OCI-LY7 (cell line): ENCODE measurements around the gene UQCRH. TPM values are rescaled to one million over a fixed set of nuclear protein-coding genes. Genes with fewer than 3 reads are reported as not detected.

Experiments
- BruUV-seq: library from RNA; stranded (reverse); fragments of 400-500 nt; replicated peaks from 2 replicates; lab custom pipeline; 2021; lab: Mats Ljungman, UMichigan
- CTCF ChIA-PET: fragments of 300-600 bp; sonication (Branson Sonifier 250); formaldehyde crosslinking; loops from one replicate; lab custom pipeline; 2022; ENCODE audit warnings: antibody characterized with exemption; ENCODE audit not compliant: unreplicated experiment; lab: Charles Lee
- POLR2A ChIA-PET: fragments of 300-600 bp; sonication (Branson Sonifier 250); formaldehyde crosslinking; loops from one replicate; lab custom pipeline; 2022; ENCODE audit warnings: antibody characterized with exemption; lab: Charles Lee
- DNase-seq: peaks from one replicate; pipeline ENCODE4 v3.0.0-alpha.2; 2015; ENCODE audit warnings: low spot score
- H2AFZ ChIP-seq: fragments of 200-600 bp; sonication (generic), shearing (Covaris generic); 2 replicates; pipeline ENCODE4 v1.6.1; 2014; ENCODE audit warnings: mild to moderate bottlenecking, antibody characterized with exemption, low read length, moderate library complexity
- H3K27ac ChIP-seq: fragments of 200-600 bp; sonication (generic); 2 replicates; pipeline ENCODE4 v1.5.1; 2014; ENCODE audit warnings: mixed run types, low read depth, mild to moderate bottlenecking, moderate library complexity, low read length, inconsistent platforms; ENCODE audit not compliant: poor library complexity, severe bottlenecking
- H3K36me3 ChIP-seq: fragments of 200-600 bp; sonication (generic); 2 replicates; pipeline ENCODE4 v1.6.1; 2014; ENCODE audit warnings: mild to moderate bottlenecking, antibody characterized with exemption, low read length, moderate library complexity, mixed read lengths; ENCODE audit not compliant: insufficient read depth
- H3K4me1 ChIP-seq: fragments of 200-600 bp; sonication (generic); 2 replicates; pipeline ENCODE4 v1.5.1; 2014; ENCODE audit warnings: mild to moderate bottlenecking, low read length; ENCODE audit not compliant: insufficient read depth, poor library complexity, severe bottlenecking
- H3K4me2 ChIP-seq: fragments of 200-600 bp; sonication (generic); 2 replicates; pipeline ENCODE4 v1.6.1; 2014; ENCODE audit warnings: mild to moderate bottlenecking, low read length
- H3K4me3 ChIP-seq: fragments of 200-600 bp; sonication (generic); 2 replicates; pipeline ENCODE4 v1.5.1; 2014; ENCODE audit warnings: mild to moderate bottlenecking, low read depth, low read length; ENCODE audit not compliant: poor library complexity, severe bottlenecking
- H3K79me2 ChIP-seq: fragments of 200-600 bp; sonication (generic); 2 replicates; pipeline ENCODE4 v1.6.1; 2016; ENCODE audit warnings: low read depth, mild to moderate bottlenecking, low read length, moderate library complexity, mixed read lengths; ENCODE audit not compliant: insufficient read depth
- H3K9me2 ChIP-seq: fragments of 200-600 bp; sonication (generic); 2 replicates; pipeline ENCODE4 v1.6.1; 2016; ENCODE audit warnings: mild to moderate bottlenecking, low read length, mixed read lengths; ENCODE audit not compliant: insufficient read depth
- H3K9me3 ChIP-seq: fragments of 200-600 bp; sonication (generic); 2 replicates; pipeline ENCODE4 v1.6.1; 2014; ENCODE audit warnings: mild to moderate bottlenecking, mixed run types, low read length, mixed read lengths
- H4K20me1 ChIP-seq: fragments of 200-600 bp; sonication (generic); 2 replicates; pipeline ENCODE4 v1.6.1; 2014; ENCODE audit warnings: mild to moderate bottlenecking, antibody characterized with exemption, low read length, moderate library complexity, mixed read lengths; ENCODE audit not compliant: insufficient read depth
- CTCF ChIP-seq: fragments of 200-600 bp; sonication (generic); conservative IDR thresholded peaks from 2 replicates; pipeline ENCODE4 v1.5.1; 2014; ENCODE audit warnings: mild to moderate bottlenecking, antibody characterized with exemption, low read length, moderate library complexity, mixed read lengths
- EZH2phosphoT487 ChIP-seq: fragments of 200-600 bp; sonication (generic); IDR thresholded peaks from 2 replicates; pipeline ENCODE4 v1.6.1; 2018; ENCODE audit warnings: low read depth, borderline replicate concordance, mild to moderate bottlenecking, mixed run types, antibody characterized with exemption, low read length, moderate library complexity, mixed read lengths
- intact Hi-C: fragments of 100-400 bp; cut with micrococcal nuclease; formaldehyde crosslinking; loops from one replicate; pipeline ENCODE4 v1.10.0; 2022; ENCODE audit not compliant: unreplicated experiment
- total RNA-seq, 2 experiments: library from RNA; depleted of rRNA in 1 of 2; stranded (reverse); fragments of >200 nt in 1 of 2; shearing (Covaris generic) in 1 of 2; gene quantifications; 2 replicates each; pipeline ENCODE4 v1.2.3, GENCODE V29; 2014 to 2022

The UQCRH gene
- total RNA-seq, 2 experiments from 2014 or later, result 489 to 693 TPM

- no TSS peak for BruUV-seq
- H3K4me1 ChIP-seq, result peaks cover 30% of the 10 kb centered on the region
- H2AFZ ChIP-seq, result no peak overlapping the region
- H3K9me3 ChIP-seq, result no peaks in the 10 kb centered on the region
- H3K36me3 ChIP-seq, result peaks cover 95% of the 10 kb centered on the region
- H3K9me2 ChIP-seq, result no peaks in the 10 kb centered on the region
- DNase-seq, result no peak
- H3K79me2 ChIP-seq, result peaks cover 54% of the 10 kb centered on the region
- CTCF ChIA-PET, result no interaction called here
- peaks cover 20% of the 10 kb centered on the region for H4K20me1 ChIP-seq
- POLR2A ChIA-PET, result interaction anchor here (0.6 to 1.9 kb wide), 2 partner anchors 17 to 30 kb away, joined by 3 to 8 read pairs; no protein-coding TSS in a partner anchor
- H3K4me2 ChIP-seq, result no peak overlapping the region
- no peak overlapping the region for H3K27ac ChIP-seq
- intact Hi-C loops, result no loop called here
- TF ChIP-seq CTCF (no peak), EZH2phosphoT487 (no peak)
- H3K4me3 ChIP-seq, result no peak overlapping the region
Measured at GRCh38 chr1:46309401-46310159, 6.1 kb downstream of the UQCRH start.

DNA sequence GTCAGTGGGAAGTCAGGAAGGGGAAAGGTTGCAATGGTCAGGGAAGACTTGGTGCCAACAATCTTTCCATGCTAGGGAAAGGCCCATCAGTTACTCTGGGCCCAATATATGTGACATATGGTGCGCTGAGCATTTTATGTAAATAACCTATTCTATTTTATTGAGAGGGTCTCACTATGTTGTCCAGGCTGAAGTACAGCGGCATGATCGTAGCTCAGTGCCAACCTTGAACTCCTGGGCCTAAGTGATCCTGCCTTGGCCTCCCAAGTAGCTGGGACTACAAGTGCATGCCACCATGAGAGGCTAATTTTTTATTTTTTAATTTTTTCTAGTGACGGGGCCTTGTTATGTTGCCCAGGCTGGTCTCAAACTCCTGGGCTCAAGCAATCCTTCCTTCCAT, 6.8 kb downstream of the UQCRH start:
- H3K9me3 ChIP-seq, result no peaks in the 10 kb centered on the region
- H3K36me3 ChIP-seq, result peaks cover 93% of the 10 kb centered on the region
- H3K9me2 ChIP-seq, result no peaks in the 10 kb centered on the region
- intact Hi-C loops, result no loop called here
- no peak overlapping the region for H3K27ac ChIP-seq
- H3K4me3 ChIP-seq, result no peak overlapping the region
- no peak overlapping the region for H3K4me2 ChIP-seq
- CTCF ChIA-PET, result no interaction called here
- POLR2A ChIA-PET, result interaction anchor here (0.6 to 1.9 kb wide), 2 partner anchors 16 to 460 kb away, joined by 3 to 8 read pairs; no protein-coding TSS in a partner anchor
- BruUV-seq, result no TSS peak
- peaks cover 30% of the 10 kb centered on the region for H3K4me1 ChIP-seq
- H4K20me1 ChIP-seq, result peaks cover 17% of the 10 kb centered on the region
- TF ChIP-seq EZH2phosphoT487 (no peak), CTCF (no peak)
- H3K79me2 ChIP-seq, result peaks cover 47% of the 10 kb centered on the region
- no peak overlapping the region for H2AFZ ChIP-seq
- no peak for DNase-seq
